ENCODE data around the gene RPL10.

- TF ChIP-seq CTCF (IDR thresholded peaks at IDR 0.05; ENCODE audit: low read depth, low read length) (no peak), EZH2phosphoT487 (IDR thresholded peaks at IDR 0.05; ENCODE audit: low read depth) (no peak)
Measured at GRCh38 chrX:154397888-154398667, at the start of gene RPL10.
